Gastrocnemius medialis (tissue), 4 donors: Measurements from ENCODE around the gene IMPA2.

Experiments used
- CTCF ChIP-seq, 5 experiments: fragments of 450-650 bp in 3 of 5; fragments of 200-600 bp in 2 of 5; sonication (generic) in 2 of 5; IDR thresholded peaks in 4 of 5; conservative IDR thresholded peaks in 1 of 5; 1 replicate in 4 of 5; 2 replicates in 1 of 5; pipeline ENCODE4 v1.5.1; 2016 to 2019; ENCODE audit warnings: antibody characterized with exemption in 5 of 5, mild to moderate bottlenecking in 3 of 5, moderate library complexity in 3 of 5
- POLR2A ChIP-seq, 2 donors: fragments of 450-650 bp; IDR thresholded peaks; one replicate each; pipeline ENCODE4 v1.6.1; 2017; ENCODE audit warnings: antibody characterized with exemption in 2 of 2, mild to moderate bottlenecking in 2 of 2, moderate library complexity in 2 of 2

- TF ChIP-seq CTCF (IDR thresholded peaks at IDR 0.05 in 4 of 5, conservative IDR thresholded peaks at IDR 0.05 in 1 of 5): no peak
- TF ChIP-seq POLR2A (IDR thresholded peaks at IDR 0.05): no peak
These were observed 80.4 kb downstream of the IMPA2 start for GRCh38 chr18:12061685-12062084.
